PFSK-1 (cell line): Measurements from ENCODE around the gene NFKBIE.

Experiments
- FOXP2 ChIP-seq: optimal IDR thresholded peaks from 2 replicates; pipeline ENCODE3; 2011; ENCODE audit warnings: borderline replicate concordance, control low read depth, inconsistent platforms; ENCODE audit not compliant: insufficient read depth; ENCODE audit errors: extremely low read length, extremely low read depth
- POLR2AphosphoS5 ChIP-seq: IDR thresholded peaks from 2 replicates; pipeline ENCODE4 v1.6.1; 2012; ENCODE audit warnings: low read depth, mild to moderate bottlenecking, control low read depth, low read length, moderate library complexity
- SIN3A ChIP-seq: IDR thresholded peaks from 2 replicates; pipeline ENCODE4 v1.6.1; 2012; ENCODE audit warnings: mild to moderate bottlenecking, low read length, moderate library complexity, borderline replicate concordance; ENCODE audit not compliant: insufficient read depth
- TAF1 ChIP-seq: IDR thresholded peaks from 2 replicates; pipeline ENCODE4 v1.6.1; 2012; ENCODE audit warnings: low read length, control low read depth, borderline replicate concordance; ENCODE audit not compliant: insufficient read depth
- TF ChIP-seq, protein P1 (sequence below), 2 experiments: IDR thresholded peaks; 2 replicates each; pipeline versions ENCODE4 v1.6.1 to v1.8.0; 2011 to 2012; ENCODE audit warnings: low read depth in 2 of 2, low read length in 2 of 2, control low read depth in 1 of 2, inconsistent platforms in 1 of 2, mild to moderate bottlenecking in 1 of 2, moderate library complexity in 1 of 2; ENCODE audit not compliant: insufficient read depth in 1 of 2

GRCh38 chr6:44294832-44295791, 29.8 kb upstream of the NFKBIE start:
- no peak for TF ChIP-seq POLR2AphosphoS5
- TF ChIP-seq, protein P1, sequence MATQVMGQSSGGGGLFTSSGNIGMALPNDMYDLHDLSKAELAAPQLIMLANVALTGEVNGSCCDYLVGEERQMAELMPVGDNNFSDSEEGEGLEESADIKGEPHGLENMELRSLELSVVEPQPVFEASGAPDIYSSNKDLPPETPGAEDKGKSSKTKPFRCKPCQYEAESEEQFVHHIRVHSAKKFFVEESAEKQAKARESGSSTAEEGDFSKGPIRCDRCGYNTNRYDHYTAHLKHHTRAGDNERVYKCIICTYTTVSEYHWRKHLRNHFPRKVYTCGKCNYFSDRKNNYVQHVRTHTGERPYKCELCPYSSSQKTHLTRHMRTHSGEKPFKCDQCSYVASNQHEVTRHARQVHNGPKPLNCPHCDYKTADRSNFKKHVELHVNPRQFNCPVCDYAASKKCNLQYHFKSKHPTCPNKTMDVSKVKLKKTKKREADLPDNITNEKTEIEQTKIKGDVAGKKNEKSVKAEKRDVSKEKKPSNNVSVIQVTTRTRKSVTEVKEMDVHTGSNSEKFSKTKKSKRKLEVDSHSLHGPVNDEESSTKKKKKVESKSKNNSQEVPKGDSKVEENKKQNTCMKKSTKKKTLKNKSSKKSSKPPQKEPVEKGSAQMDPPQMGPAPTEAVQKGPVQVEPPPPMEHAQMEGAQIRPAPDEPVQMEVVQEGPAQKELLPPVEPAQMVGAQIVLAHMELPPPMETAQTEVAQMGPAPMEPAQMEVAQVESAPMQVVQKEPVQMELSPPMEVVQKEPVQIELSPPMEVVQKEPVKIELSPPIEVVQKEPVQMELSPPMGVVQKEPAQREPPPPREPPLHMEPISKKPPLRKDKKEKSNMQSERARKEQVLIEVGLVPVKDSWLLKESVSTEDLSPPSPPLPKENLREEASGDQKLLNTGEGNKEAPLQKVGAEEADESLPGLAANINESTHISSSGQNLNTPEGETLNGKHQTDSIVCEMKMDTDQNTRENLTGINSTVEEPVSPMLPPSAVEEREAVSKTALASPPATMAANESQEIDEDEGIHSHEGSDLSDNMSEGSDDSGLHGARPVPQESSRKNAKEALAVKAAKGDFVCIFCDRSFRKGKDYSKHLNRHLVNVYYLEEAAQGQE (IDR thresholded peaks at IDR 0.05; ENCODE audit: insufficient read depth in 1 of 2, low read depth in 2 of 2, low read length in 2 of 2), result no peak
- no peak for TF ChIP-seq TAF1
- TF ChIP-seq SIN3A, result no peak
- TF ChIP-seq FOXP2, result no peak
